ENCODE measurements around the gene ZFTA.
A peak's percentile ranks its signal among the peaks of the same experiment; 100 is the strongest.

Gene ZFTA

GRCh38 chr11:63745304-63746170 lies 23.0 kb downstream of the ZFTA start:
- no peak for DNase-seq

GRCh38 chr11:63738720-63739360 lies 29.7 kb downstream of the ZFTA start:
- peak; percentile 36 to 68 for DNase-seq

DNA sequence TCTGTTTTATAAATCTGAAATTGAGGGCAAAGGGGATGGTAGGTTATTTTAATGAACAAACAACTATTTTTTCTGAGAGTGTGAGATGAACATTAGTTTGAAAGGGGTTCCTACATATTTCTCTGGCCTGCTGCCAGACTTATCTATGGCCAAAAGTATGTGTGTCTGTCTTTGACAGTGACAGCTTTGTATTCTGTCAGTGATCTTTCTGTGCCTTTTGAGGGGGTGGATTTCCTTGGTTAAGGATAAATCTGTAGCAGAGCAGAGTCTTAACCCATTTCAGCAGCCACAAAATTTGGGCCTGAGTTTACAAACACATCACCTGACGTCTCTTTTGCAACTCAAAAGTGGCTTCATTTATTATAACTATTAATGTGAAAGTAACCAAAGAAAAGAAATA lies 30.9 kb downstream of the ZFTA start:
- no peak for DNase-seq

GRCh38 chr11:63736864-63737263 lies 31.7 kb downstream of the ZFTA start:
- DNase-seq: no peak

DNA sequence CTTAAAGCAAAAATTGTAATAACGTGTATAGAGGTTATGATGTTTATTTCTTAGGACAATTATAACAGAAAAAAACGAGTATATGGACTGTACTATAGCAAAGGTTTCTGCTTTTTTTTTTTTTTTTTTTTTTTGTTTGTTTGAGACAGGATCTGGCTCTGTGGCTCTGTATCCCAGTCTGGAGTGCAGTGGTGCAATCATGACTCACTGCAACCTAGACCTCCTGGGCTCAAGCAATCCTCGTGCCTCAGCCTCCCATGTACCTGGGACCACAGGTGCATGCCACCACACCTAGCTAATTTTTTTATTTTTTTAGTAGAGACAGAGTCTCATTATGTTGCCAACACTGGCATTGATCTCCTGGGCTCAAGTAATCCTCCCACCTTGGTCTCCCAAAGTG lies 39.2 kb downstream of the ZFTA start:
- DNase-seq: no peak

- no peak for DNase-seq
Observed at GRCh38 chr11:63720611-63721010, 48.0 kb downstream of the ZFTA start.

- no peak for DNase-seq
Observed at GRCh38 chr11:63719987-63720386, 48.6 kb downstream of the ZFTA start.

GRCh38 chr11:63719001-63719400 lies 49.6 kb downstream of the ZFTA start:
- DNase-seq: no peak

Data from CD4-positive, alpha-beta T cell treated with Interleukin-1 beta for 1 hour (primary cell).